K562 (cell line): ENCODE data around the gene CDH8. TPM values are rescaled to one million over a fixed set of nuclear protein-coding genes. Genes with fewer than 3 reads are reported as not detected.
A peak's percentile ranks its signal among the peaks of the same experiment; 100 is the strongest.

ENCODE experiments used
- ATAC-seq: fragments of 200-7000 bp; cut with Tn5 transposase; 3 replicates; pipeline ENCODE4 v1.9.1; 2020; ENCODE audit warnings: moderate library complexity
- BruUV-seq: library from RNA; stranded (reverse); fragments of 400-500 nt; replicated peaks from 2 replicates; lab custom pipeline; 2021; lab: Mats Ljungman, UMichigan
- CTCF ChIA-PET: fragments of 300-600 bp; formaldehyde crosslinking; extraction: SDS; loops from one replicate; lab custom pipeline; 2021; ENCODE audit warnings: low intra/inter-chr PET ratio; lab: Yijun Ruan, JAX
- POLR2A ChIA-PET: fragments of 300-600, 350-650 bp; sonication (Branson Sonifier 250); formaldehyde crosslinking; extraction: SDS; loops from one replicate; lab custom pipeline; 2021; ENCODE audit warnings: antibody characterized with exemption, inconsistent platforms; lab: Yijun Ruan, JAX
- DNase-seq, 4 experiments: peaks; one replicate each; pipeline versions ENCODE4 v3.0.0 to v3.0.0-alpha.2; 2011 to 2018; ENCODE audit warnings: low spot score in 3 of 4, mixed read lengths in 3 of 4; ENCODE audit errors: extremely low read depth in 1 of 4
- FAIRE-seq: peaks from 2 replicates; lab custom pipeline; 2011; peaks lifted over from hg19 to GRCh38; lab: Jason Lieb, UNC
- H2AFZ ChIP-seq: 2 replicates; pipeline ENCODE4 v1.6.0; 2011; ENCODE audit warnings: low read depth, low read length, control low read depth, inconsistent platforms
- H3K27ac ChIP-seq: fragments of 200-600 bp; 3 replicates; pipeline ENCODE4 v1.8.0; 2011; ENCODE audit warnings: low read depth, mild to moderate bottlenecking, control low read depth, inconsistent platforms, low read length, moderate library complexity, mixed read lengths; ENCODE audit errors: extremely low read depth
- H3K27me3 ChIP-seq, 2 experiments: fragments of 300-600 bp in 1 of 2; 2 replicates in 1 of 2; 3 replicates in 1 of 2; pipeline versions ENCODE4 v1.6.0 to v1.8.0; 2011; ENCODE audit warnings: inconsistent platforms in 2 of 2, low read length in 2 of 2, mild to moderate bottlenecking in 1 of 2, mixed read lengths in 1 of 2, moderate library complexity in 1 of 2; ENCODE audit not compliant: control insufficient read depth in 2 of 2, insufficient read depth in 2 of 2
- H3K36me3 ChIP-seq: fragments of 300-600 bp; 3 replicates; pipeline ENCODE4 v1.8.0; 2011; ENCODE audit warnings: mild to moderate bottlenecking, low read length, inconsistent platforms; ENCODE audit not compliant: control insufficient read depth, insufficient read depth
- H3K4me1 ChIP-seq, 2 experiments: fragments of 200-600 bp in 1 of 2; replicated peaks in 1 of 2; 2 replicates in 1 of 2; 3 replicates in 1 of 2; pipeline versions ENCODE4 v1.5.1 to v1.8.0; 2011; ENCODE audit warnings: inconsistent platforms in 2 of 2, low read length in 2 of 2, mild to moderate bottlenecking in 1 of 2, mixed read lengths in 1 of 2, moderate library complexity in 1 of 2; ENCODE audit not compliant: control insufficient read depth in 2 of 2, insufficient read depth in 2 of 2
- H3K4me2 ChIP-seq: 2 replicates; pipeline ENCODE4 v1.6.1; 2011; ENCODE audit warnings: low read length, control low read depth, inconsistent platforms, mixed read lengths; ENCODE audit not compliant: insufficient read depth
- H3K4me3 ChIP-seq: fragments of 200-600 bp; sonication (generic), shearing (Covaris generic); 2 replicates; pipeline ENCODE4 v1.5.1; 2016; ENCODE audit warnings: control low read depth, inconsistent platforms
- H3K79me2 ChIP-seq: fragments of 200-600 bp; 3 replicates; pipeline ENCODE4 v1.8.0; 2011; ENCODE audit warnings: low read length, inconsistent platforms; ENCODE audit not compliant: control insufficient read depth, insufficient read depth
- H3K9ac ChIP-seq, 2 experiments: 2 replicates each; pipeline versions ENCODE4 v1.6.0 to v1.6.1; 2011; ENCODE audit warnings: low read depth in 2 of 2, low read length in 2 of 2, control low read depth in 1 of 2, inconsistent platforms in 1 of 2, mild to moderate bottlenecking in 1 of 2, mixed read lengths in 1 of 2; ENCODE audit not compliant: insufficient read depth in 1 of 2
- H3K9me1 ChIP-seq: one replicate; pipeline ENCODE4 v1.6.0; 2011; ENCODE audit warnings: inconsistent platforms, mild to moderate bottlenecking, low read length, moderate library complexity; ENCODE audit not compliant: control insufficient read depth, insufficient read depth
- H3K9me3 ChIP-seq: replicated peaks from 2 replicates; pipeline ENCODE4 v1.5.1; 2011; ENCODE audit warnings: low read depth, low read length, inconsistent platforms; ENCODE audit not compliant: control insufficient read depth, insufficient read depth
- H4K20me1 ChIP-seq: replicated peaks from 2 replicates; pipeline ENCODE4 v1.6.1; 2011; ENCODE audit warnings: low read length, inconsistent platforms, mixed read lengths; ENCODE audit not compliant: control insufficient read depth, insufficient read depth
- C11orf30 ChIP-seq: fragments of 450-650 bp; IDR thresholded peaks from 2 replicates; pipeline ENCODE4 v1.6.1; 2016; ENCODE audit warnings: low read depth, mild to moderate bottlenecking
- MAFF ChIP-seq: IDR thresholded peaks from 2 replicates; pipeline ENCODE4 v1.6.1; 2012; ENCODE audit warnings: low read length, improper control_type of control experiment
- MAFK ChIP-seq: IDR thresholded peaks from 2 replicates; pipeline ENCODE4 v1.6.1; 2011; ENCODE audit warnings: low read length, improper control_type of control experiment
- NFIC ChIP-seq: fragments of 450-650 bp; IDR thresholded peaks from 2 replicates; pipeline ENCODE4 v1.6.1; 2017; ENCODE audit warnings: mild to moderate bottlenecking, inconsistent platforms
- TAF15 ChIP-seq: fragments of 200-400 bp; formaldehyde crosslinking; IDR thresholded peaks from 2 replicates; pipeline ENCODE4 v1.6.1; 2017; ENCODE audit warnings: mild to moderate bottlenecking, low read depth, low read length, moderate library complexity
- TCF7L2 ChIP-seq: fragments of 150-350 bp; IDR thresholded peaks from 2 replicates; pipeline ENCODE4 v1.6.1; 2016; ENCODE audit warnings: low read depth, mild to moderate bottlenecking, low read length, moderate library complexity
- TRIM28 ChIP-seq: fragments of 450-650 bp; IDR thresholded peaks from 2 replicates; pipeline ENCODE4 v1.6.1; 2017
- ZBTB1 ChIP-seq: sonication (generic); formaldehyde crosslinking; IDR thresholded peaks from 2 replicates; pipeline ENCODE4 v1.8.1; 2023; ENCODE audit warnings: missing genetic modification reagents, low read depth, mild to moderate bottlenecking, borderline replicate concordance
- ZNF316 ChIP-seq: fragments of 450-650 bp; IDR thresholded peaks from 2 replicates; pipeline ENCODE4 v1.6.1; 2016
- ZNF444 ChIP-seq: fragments of 250-450 bp; sonication (Bioruptor Pico); IDR thresholded peaks from 2 replicates; pipeline ENCODE4 v1.4.0; 2020; ENCODE audit warnings: mild to moderate bottlenecking, moderate library complexity
- ZNF707 ChIP-seq: fragments of 250-450 bp; sonication (Bioruptor Pico); conservative IDR thresholded peaks from 2 replicates; pipeline ENCODE4 v1.8.0; 2022; ENCODE audit warnings: inconsistent platforms, mild to moderate bottlenecking, moderate library complexity
- ZNF77 ChIP-seq: fragments of 250-450 bp; sonication (Bioruptor Pico); IDR thresholded peaks from 2 replicates; pipeline ENCODE4 v1.5.0; 2020
- in situ Hi-C: fragments of 300-500 bp; cut with MboI; formaldehyde crosslinking; loops from 4 replicates; pipeline ENCODE4 v1.15.0; 2018; ENCODE audit warnings: inconsistent platforms, mixed read lengths
- intact Hi-C: fragments of 100-400 bp; cut with micrococcal nuclease; formaldehyde crosslinking; loops from 2 replicates; pipeline ENCODE4 v1.14.2; 2022
- polyA plus RNA-seq, 8 experiments: library from polyadenylated mRNA; depleted of rRNA in 4 of 8; stranded (reverse) in 5 of 8; unstranded in 3 of 8; fragments of >200 nt; fragmentation: Nextera tagmentation in 2 of 8; fragmentation: Illumina TruSeq in 1 of 8; extraction: Ambion mirVana in 2 of 8; extraction: Trizol in 1 of 8; gene quantifications; 2 replicates each; pipeline versions ENCODE4 v1.2.1 to v1.2.3, GENCODE V29; 2011 to 2014; ENCODE audit warnings: inconsistent platforms in 1 of 8, missing spikeins in 1 of 8
- total RNA-seq, 7 experiments: library from RNA; depleted of rRNA in 6 of 7; stranded (reverse); fragments of >200 nt in 6 of 7; fragmentation: Illumina TruSeq in 2 of 7; extraction: Trizol in 2 of 7; gene quantifications; 2 replicates each; pipeline versions ENCODE4 v1.2.1 to v1.2.3, GENCODE V29; 2011 to 2021; ENCODE audit warnings: low replicate concordance in 1 of 7
- TF ChIP-seq, protein P1 (sequence below): sonication (generic); formaldehyde crosslinking; IDR thresholded peaks from 2 replicates; pipeline ENCODE4 v1.5.0; 2020; ENCODE audit warnings: missing genetic modification reagents

The CDH8 gene
- total and polyA plus RNA-seq, 9 of the 15 experiments (the other 6 are each of a cell fraction or from before 2014, with no cell fraction given), result 0.22 to 1.4 (median 0.42) TPM; not detected in 4

DNA sequence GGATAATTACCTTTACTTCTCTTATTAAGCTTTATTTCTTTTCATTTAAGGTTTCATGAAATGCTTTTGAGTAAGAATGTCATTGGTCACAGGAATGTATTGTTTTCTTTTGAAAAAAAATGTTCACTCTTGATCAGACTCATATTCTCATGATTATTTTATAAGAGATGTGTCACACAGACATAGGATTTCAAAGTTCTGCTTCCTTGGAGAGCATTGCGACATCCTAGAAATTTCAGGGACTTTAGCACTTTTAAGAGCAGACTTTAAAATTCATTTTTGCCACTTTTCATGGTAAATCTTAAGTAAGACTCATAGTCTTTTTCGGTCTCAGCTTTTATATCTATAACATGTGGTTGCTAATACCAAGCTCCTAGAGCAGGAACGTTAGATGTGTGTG, 314.7 kb downstream of the CDH8 start (continued):
- no peak for TF ChIP-seq ZNF707 (CRISPR knock-in tag)
- TF ChIP-seq, protein P1, sequence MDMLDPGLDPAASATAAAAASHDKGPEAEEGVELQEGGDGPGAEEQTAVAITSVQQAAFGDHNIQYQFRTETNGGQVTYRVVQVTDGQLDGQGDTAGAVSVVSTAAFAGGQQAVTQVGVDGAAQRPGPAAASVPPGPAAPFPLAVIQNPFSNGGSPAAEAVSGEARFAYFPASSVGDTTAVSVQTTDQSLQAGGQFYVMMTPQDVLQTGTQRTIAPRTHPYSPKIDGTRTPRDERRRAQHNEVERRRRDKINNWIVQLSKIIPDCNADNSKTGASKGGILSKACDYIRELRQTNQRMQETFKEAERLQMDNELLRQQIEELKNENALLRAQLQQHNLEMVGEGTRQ (CRISPR knock-in tag), result no peak
- no peak for TF ChIP-seq TCF7L2
- TF ChIP-seq NFIC, result no peak
- TF ChIP-seq, all 486 proteins: peak for 0

DNA sequence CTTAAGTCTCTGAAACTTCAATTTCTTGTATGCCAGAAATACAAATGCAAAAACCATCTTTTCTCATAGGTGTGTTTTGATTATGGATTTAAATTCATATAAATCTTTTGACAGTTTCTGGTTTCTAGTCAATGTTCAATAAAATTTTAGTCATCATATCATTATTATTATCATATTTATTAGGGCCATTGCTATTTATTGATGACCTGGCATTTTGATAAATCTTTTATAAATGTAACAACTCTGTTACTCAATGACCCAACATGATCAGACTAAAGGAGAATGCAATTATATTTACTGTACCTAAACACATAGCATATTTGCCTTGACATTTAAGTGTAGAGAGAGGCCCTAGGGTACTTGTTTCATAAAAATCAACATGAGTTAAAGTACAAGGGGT, 320.8 kb downstream of the CDH8 start:
- H3K79me2 ChIP-seq, result no peaks in the 10 kb centered on the region
- ChIA-PET POLR2A (no interaction called here), CTCF (no interaction called here)
- no peak overlapping the region for H3K4me3 ChIP-seq
- no peaks in the 10 kb centered on the region for H4K20me1 ChIP-seq
- H3K4me2 ChIP-seq, result no peak overlapping the region
- H3K9me1 ChIP-seq, result no peaks in the 10 kb centered on the region
- no peak overlapping the region for H3K9ac ChIP-seq
- TF ChIP-seq TRIM28, result no peak
- no peak for TF ChIP-seq ZNF77 (CRISPR knock-in tag)
- peak; percentile 41; the same call in 1 of the 2 replicates for TF ChIP-seq MAFK
- peak; percentile 63 for TF ChIP-seq ZNF316
- no peak for TF ChIP-seq ZBTB1 (CRISPR knock-in tag)
- no peak for TF ChIP-seq TAF15
- peak; percentile 32 for TF ChIP-seq MAFF
- TF ChIP-seq C11orf30, result 0 out of 2 replicates have a peak, but pooled peaks have one; percentile 10
- TF ChIP-seq ZNF444 (CRISPR knock-in tag), result no peak
- no peaks in the 10 kb centered on the region for H3K36me3 ChIP-seq
- BruUV-seq, result no TSS peak
- no peak overlapping the region for H3K27ac ChIP-seq
- H3K27me3 ChIP-seq, result no peaks in the 10 kb centered on the region
- FAIRE-seq (no peak), DNase-seq (no peak), ATAC-seq (no peak)
- H2AFZ ChIP-seq, result no peak overlapping the region
- in situ Hi-C loops (no loop called here), intact Hi-C loops (no loop called here)
- no peaks in the 10 kb centered on the region for H3K4me1 ChIP-seq
- H3K9me3 ChIP-seq, result no peaks in the 10 kb centered on the region; the same call in 1 of the 2 replicates
